H7 (cell line): Measurements from ENCODE around the gene CLIP4. TPM values are rescaled to one million over a fixed set of nuclear protein-coding genes. Genes with fewer than 3 reads are reported as not detected.

Experiments used
- DNase-seq: peaks from one replicate; pipeline ENCODE4 v3.0.0; 2012
- H3K27me3 ChIP-seq: 2 replicates; pipeline ENCODE4 v1.6.0; 2011; ENCODE audit warnings: mild to moderate bottlenecking, low read length; ENCODE audit not compliant: control insufficient read depth, insufficient read depth
- H3K36me3 ChIP-seq: replicated peaks from 2 replicates; pipeline ENCODE4 v1.5.1; 2011; ENCODE audit warnings: low read length; ENCODE audit not compliant: control insufficient read depth, insufficient read depth
- H3K4me3 ChIP-seq: 2 replicates; pipeline ENCODE4 v1.5.1; 2011; ENCODE audit warnings: low read depth, mild to moderate bottlenecking, control low read depth, low read length, moderate library complexity; ENCODE audit not compliant: insufficient read depth
- total RNA-seq: library from RNA; depleted of rRNA; stranded (reverse); fragments of >200 nt; shearing (Covaris generic); gene quantifications from 2 replicates; pipeline ENCODE4 v1.2.3, GENCODE V29; 2014

The CLIP4 gene
- total RNA-seq, 1 experiment from 2014 or later: 2.0 TPM

DNA sequence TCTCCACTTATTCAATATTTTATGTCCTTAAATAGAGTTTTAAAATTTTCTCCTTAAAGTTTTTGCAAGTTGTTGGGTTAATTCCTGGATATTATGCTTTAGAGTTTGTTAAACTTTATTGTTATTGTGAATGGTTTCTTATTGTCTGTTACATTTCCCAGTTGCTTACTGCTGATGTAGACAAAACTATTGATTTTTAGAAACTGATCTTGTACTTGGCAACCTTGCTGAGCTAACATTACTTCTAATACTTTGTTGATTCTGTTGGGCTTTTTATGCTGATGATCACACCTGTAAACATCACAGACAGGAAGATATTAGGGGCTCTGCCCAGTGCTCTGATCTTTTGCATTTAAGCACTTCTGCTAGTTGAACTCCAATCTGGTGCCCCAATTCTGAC is 2.8 kb upstream of the CLIP4 start:
- H3K36me3 ChIP-seq: no peaks in the 10 kb centered on the region
- no peak overlapping the region for H3K4me3 ChIP-seq
- peaks cover 43% of the 10 kb centered on the region for H3K27me3 ChIP-seq
- no peak for DNase-seq

DNA sequence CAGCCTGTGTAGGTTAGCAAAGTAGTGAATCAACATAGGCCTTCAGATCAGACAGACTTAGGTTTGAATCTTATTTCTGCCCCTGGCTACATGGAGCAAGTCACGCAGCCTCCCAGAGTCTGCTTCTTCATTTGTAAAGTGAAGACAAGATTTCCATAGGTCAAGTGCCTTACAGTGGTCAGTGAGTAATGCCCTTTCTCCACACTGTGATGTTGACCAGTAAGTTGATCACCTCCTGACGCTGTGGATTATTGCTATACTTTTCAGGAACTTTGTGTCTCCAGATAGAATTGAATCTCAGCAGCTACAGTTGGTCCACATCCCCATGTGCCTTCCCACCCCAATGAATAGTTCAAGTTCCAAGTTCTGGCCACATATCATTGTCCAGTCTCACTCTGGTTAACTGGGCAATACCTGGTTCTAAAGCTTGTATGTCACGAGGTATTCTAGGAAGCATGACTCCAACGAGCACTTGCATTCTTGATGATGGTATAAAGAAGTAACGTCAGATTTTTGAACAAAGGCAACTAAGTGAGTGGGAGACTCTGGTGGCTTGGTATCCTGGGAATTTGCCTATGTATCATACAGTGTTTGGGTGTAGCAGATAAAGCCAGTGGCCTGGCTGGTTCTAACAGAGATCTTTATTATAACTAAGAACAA is 2.1 kb upstream of the CLIP4 start:
- H3K36me3 ChIP-seq: no peaks in the 10 kb centered on the region
- no peak overlapping the region for H3K4me3 ChIP-seq
- no peak for DNase-seq
- H3K27me3 ChIP-seq: peaks cover 43% of the 10 kb centered on the region

DNA sequence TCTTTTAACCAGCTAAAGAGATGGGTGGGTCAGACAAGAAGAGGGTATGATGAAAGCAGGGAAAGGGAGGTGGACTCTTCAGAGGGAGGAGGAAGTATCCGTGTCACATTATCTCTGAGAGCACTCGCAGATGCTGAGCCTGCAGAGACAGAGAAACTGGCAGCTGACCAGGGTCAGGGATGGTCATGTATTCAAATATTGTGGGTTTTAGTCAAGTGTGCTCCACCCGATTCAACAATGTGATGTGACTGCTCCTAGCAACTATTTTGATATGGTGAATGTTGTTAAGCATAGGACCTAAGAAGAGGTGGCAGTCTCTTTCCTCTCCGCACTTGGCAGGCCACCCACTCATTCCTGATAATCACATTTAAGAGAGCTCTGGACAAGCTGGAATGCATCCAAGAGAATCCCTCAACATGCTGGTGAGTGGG is 1.3 kb upstream of the CLIP4 start:
- H3K36me3 ChIP-seq: no peaks in the 10 kb centered on the region
- H3K27me3 ChIP-seq: peaks cover 43% of the 10 kb centered on the region
- no peak for DNase-seq
- no peak overlapping the region for H3K4me3 ChIP-seq

DNA sequence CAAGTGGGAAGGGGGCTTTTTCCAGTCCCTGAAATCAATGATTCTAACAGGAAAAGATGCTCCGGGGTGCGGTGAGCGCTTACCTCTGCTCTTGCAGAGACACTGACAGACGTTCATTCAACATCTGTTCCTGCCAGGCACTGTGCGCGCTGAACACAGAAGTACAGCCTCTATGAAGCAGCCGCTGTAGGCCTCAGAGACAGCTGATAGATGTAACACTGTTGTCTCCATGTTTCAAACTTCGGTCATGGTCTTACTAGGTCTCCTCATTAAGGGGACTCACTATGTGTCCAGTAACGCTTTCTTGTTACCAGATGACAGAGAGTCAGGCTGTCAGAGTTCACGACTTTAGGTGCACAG is 649 bp upstream of the CLIP4 start:
- Histone ChIP-seq H3K4me3 (no peak overlapping the region), H3K27me3 (peaks cover 43% of the 10 kb centered on the region), H3K36me3 (no peaks in the 10 kb centered on the region)
- no peak for DNase-seq

DNA sequence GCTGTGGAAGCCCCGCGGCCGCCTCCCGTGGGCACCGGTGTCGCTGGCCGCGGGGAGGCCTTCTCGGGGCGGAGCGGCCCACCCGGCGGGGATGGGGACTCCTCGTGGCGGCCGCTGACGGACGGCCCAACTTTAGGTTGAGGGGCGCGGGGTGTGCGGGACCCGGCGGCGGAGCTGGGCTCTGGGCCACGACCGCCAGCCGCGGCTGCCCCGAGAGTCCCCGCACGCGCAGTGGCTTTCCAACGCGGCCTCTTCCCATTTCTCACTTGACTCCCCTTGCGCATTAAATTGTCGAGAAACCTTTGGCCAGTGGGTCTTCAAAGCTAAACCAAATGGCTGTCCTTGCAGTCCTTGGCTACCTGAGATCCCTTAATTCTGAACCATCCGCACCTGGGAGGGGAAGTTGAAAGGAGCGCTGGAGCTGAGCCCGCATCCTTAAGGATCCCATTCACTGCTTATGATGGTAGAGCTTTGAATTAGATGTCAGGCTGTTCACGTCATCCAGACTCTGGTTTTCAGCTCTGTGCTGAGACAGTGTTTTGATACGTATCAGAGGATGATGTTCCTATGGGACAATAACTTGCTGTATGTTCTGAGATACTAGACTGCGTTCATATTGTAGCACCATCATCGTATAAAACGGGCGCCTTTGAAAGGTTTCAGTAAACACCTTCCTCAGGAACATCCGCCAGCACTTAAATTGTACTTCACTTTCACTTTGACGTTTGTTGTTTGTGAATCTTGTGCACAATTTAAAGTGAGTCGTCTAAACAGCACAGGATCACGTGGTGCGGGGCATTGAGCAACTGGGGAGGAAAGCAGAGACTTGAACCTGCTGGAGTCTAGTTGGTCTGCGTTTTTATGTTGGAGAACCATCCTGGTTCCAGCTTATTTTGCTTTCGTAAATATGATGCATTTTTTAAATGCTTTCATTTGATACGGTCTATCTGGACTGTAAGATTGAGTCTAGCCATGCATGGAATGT is 874 bp downstream of the CLIP4 start:
- peak; percentile 65 for DNase-seq
- no peaks in the 10 kb centered on the region for H3K36me3 ChIP-seq
- peaks cover 43% of the 10 kb centered on the region for H3K27me3 ChIP-seq
- H3K4me3 ChIP-seq: peak overlapping the region; percentile 49

DNA sequence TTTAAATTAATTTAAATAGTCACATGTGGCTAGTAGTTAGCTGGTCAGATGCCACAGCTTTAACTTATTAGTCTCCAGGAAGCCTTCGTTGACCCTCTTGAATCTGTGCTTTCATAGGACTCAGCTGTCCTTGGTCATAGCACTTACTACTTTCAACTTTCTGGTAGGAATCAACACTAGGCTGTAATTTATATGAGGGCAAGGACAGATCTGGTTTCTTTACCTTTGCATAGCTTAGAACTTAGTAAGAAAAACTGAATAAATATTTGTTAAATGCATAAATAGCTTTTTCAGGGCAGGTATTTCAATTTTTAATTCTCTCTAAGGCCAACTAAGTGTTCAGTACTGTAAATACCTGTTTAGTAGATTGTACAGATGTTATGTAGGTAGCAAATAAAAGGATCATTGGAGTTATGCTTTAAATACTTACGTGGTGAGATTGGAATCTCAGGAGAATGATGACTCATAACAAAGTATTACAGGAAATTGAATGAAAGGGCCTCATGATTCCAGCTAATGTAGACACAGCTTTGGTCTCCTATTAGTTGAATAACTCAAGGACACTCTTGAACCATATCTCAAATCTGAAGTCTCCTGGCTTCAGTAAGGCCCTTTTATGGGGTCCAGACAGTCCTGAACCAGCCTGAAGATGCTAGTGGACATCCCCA is 2.6 kb downstream of the CLIP4 start:
- H3K36me3 ChIP-seq: no peaks in the 10 kb centered on the region
- DNase-seq: no peak
- peaks cover 42% of the 10 kb centered on the region for H3K27me3 ChIP-seq
- no peak overlapping the region for H3K4me3 ChIP-seq

DNA sequence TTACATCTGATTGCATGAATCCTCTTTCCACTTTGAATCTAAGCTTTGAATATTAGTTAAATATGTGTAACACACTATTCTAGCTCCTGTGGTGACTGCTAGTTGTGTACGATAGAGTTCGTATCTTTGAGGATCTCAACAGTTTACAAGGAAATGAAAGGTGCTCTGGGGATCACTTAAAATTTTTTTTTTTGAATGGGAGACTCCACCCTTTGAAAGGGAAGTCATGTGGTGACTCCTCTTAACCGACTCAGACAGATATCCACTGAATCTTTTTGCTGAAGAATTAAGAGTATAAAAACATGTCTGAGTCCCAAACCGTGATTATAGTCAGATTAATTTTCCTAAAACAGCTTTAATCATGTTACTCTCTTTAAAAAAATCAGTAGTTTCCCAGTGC is 4.0 kb downstream of the CLIP4 start:
- Histone ChIP-seq H3K36me3 (no peaks in the 10 kb centered on the region), H3K4me3 (no peak overlapping the region), H3K27me3 (peaks cover 28% of the 10 kb centered on the region)
- no peak for DNase-seq

DNA sequence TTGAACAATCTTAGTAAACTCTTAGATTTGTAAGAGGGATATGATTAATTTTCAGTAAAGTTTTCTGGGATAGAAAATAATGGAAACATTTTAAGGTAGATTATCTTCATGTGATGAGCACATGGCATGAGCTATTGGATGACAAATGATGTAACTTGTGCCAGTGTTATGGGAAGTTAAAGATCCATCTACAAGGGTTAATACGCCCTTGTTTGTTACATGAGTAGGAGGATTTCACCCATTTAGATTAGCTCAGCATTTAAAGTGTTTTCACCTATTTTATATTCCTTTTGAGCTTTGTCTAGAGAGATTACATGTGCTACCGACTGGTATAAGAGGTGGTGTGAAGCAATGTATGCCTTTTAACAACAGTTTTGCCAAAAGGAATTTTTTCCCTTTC is 5.6 kb downstream of the CLIP4 start:
- Histone ChIP-seq H3K27me3 (peaks cover 14% of the 10 kb centered on the region), H3K4me3 (no peak overlapping the region), H3K36me3 (no peaks in the 10 kb centered on the region)
- no peak for DNase-seq

DNA sequence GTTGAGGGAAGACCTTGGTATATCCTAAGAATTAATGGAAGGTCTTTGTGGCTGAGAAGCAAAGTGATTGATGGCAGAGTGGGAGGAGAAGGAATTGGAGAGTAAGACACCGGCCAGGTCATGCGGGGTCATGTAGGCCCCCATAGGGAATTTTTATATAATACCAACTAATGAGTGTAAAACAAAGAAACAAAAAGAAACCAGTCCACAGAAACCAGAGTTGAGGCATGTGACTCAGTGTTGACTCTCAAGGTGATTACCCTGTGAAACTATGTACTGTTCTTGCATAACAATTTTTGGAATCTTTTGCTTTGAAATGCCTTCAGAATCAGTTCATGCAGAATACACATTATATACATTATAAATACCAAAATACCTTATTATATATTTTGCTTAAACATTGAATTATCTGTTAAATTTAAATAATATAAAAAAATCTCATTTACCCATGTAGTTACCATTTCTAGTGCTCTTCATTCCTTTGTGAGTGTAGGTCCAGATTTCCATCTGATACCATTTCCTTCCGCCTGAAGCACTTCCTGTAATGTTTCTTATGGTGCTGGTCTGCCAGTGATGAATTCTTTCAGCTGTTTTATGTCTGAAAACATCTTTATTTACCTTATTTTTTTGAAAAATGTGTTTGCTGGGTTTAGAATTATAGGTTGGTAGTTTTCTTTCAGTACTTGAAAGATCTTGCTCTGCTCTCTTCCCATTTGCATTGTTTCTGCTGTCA is 8.6 kb downstream of the CLIP4 start:
- DNase-seq: no peak
- no peak overlapping the region for H3K4me3 ChIP-seq
- no peaks in the 10 kb centered on the region for H3K36me3 ChIP-seq
- no peaks in the 10 kb centered on the region; the same call in 1 of the 2 replicates for H3K27me3 ChIP-seq

DNA sequence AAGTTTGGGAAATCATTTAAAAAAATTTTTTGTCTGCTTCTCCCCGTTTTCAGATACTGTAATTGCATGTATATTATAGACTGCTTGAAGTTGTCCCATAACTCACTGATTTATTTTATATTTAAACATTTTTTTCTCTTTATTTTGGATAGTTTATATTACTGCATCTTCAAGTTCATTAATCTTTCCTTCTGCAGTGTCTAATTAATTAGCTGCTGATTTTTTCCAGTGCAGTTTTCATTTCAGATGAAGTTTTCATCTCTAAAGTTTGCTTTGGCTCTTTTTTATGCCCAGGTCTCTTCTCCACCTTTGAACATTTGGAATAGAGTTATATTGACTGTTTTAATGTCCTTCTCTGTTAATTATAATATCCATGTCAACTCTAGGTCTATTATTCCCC is 9.3 kb downstream of the CLIP4 start:
- H3K27me3 ChIP-seq: no peaks in the 10 kb centered on the region; the same call in 1 of the 2 replicates
- no peak for DNase-seq
- no peaks in the 10 kb centered on the region for H3K36me3 ChIP-seq
- H3K4me3 ChIP-seq: no peak overlapping the region

DNA sequence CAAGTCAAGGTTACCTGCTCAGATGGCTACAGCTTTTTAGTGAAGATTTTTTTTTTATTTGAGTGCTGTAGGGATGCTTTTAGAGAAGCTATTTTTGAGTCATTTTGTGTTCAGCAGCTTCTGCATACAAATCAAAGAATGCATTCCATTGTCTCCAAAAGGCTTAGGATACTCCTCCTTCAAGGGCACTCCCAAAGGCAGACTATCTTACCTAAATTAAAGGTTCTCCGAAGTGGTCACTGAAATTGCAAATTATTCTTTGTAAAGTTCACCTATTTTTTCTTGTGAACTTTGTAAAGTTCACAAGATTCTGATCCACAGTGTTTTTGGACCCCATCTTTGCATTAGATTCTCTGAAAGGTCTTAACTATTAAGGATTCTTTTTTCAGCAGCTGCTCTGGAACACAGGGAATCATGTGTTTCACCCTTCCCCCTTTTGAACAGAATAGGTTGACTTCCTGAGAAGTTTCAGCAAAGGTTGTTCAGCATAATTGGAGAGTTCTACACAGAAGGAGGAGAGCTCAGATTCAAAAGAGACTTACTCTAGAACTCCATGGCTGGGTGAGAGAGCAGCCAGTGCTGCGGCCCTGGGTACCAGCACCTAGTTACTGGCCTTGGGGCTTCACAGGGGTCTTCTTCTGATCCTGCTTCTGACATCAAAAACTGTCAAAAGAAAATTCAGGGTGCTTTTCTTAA is 14.5 kb downstream of the CLIP4 start:
- Histone ChIP-seq H3K27me3 (no peaks in the 10 kb centered on the region), H3K36me3 (no peaks in the 10 kb centered on the region), H3K4me3 (no peak overlapping the region)
- DNase-seq: no peak

DNA sequence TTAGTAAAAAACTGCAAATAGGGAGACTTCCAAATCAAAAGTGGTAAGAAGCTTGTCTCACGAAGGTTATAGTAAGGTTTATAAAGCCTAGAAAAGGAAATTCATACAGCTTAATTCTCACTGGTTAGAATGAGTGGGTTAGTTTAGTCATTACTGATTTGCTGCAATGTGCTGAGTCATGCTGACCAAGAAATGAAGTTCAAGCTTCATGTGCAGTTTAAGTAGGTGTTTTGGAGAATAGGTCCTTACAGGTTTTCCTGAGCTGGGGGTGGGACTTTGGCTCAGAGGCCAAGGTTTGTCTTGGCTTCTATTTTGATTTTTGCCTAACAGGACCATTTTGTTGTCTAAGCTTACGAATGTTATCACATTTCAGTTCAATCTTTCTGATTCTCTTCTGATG is 15.1 kb downstream of the CLIP4 start:
- DNase-seq: no peak
- H3K4me3 ChIP-seq: no peak overlapping the region

DNA sequence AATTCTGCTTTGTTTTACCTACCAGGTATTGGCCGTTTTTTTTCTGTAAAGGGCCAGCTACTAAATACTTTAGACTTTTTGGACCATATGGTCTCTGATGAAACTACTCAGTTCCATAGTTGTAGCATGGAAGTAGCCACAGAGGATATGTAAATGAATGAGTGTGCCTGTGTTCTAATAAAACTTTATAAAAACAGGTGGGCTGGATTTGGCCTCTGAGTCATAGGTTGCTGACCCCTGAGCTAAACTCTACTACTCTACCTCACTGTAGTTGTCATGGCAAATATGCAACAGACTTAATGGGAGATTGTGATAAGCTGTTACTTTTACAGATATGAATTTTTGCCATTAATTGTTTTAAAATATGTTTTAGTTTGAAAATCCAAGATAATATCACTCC is 19.7 kb downstream of the CLIP4 start:
- H3K27me3 ChIP-seq: no peaks in the 10 kb centered on the region
- DNase-seq: no peak
- no peaks in the 10 kb centered on the region for H3K36me3 ChIP-seq
- no peak overlapping the region for H3K4me3 ChIP-seq

More for the DNA sequence above, 15.1 kb downstream of the CLIP4 start:
- Histone ChIP-seq H3K36me3 (no peaks in the 10 kb centered on the region), H3K27me3 (no peaks in the 10 kb centered on the region)

DNA sequence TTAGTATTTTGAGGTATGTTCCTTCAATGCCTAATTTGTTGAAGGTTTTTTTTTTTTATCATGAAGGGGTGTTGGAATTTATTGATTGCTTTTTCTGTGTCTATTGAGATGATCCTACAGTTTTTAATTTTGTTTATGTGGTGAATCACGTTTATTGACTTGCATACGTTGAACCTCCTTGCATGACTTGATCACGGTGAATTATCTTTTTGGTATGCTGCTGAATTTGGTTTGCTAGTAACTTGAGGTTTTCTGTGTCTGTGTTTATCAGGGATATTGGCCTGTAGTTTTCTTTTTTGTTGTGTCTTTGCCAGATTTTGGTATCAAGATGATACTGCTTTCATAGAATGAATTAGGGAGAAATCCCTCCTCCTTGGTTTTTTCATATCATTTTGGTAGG is 23.9 kb downstream of the CLIP4 start:
- no peaks in the 10 kb centered on the region for H3K36me3 ChIP-seq
- H3K4me3 ChIP-seq: no peak overlapping the region

More for the DNA sequence above, 23.9 kb downstream of the CLIP4 start:
- no peak for DNase-seq
- H3K27me3 ChIP-seq: no peaks in the 10 kb centered on the region
